GM06990 (cell line): ENCODE data around the gene ZBTB37.

Source experiments
- DNase-seq: peaks from one replicate; pipeline ENCODE4 v3.0.0-alpha.2; 2011; ENCODE audit not compliant: insufficient read length; ENCODE audit errors: extremely low read depth
- H3K27me3 ChIP-seq: replicated peaks from 2 replicates; pipeline ENCODE4 v1.6.0; 2011; ENCODE audit warnings: low read length; ENCODE audit not compliant: control insufficient read depth, insufficient read depth
- H3K36me3 ChIP-seq: 2 replicates; pipeline ENCODE4 v1.5.1; 2011; ENCODE audit warnings: low read length; ENCODE audit not compliant: control insufficient read depth, insufficient read depth
- H3K4me3 ChIP-seq: replicated peaks from 2 replicates; pipeline ENCODE4 v1.5.1; 2011; ENCODE audit warnings: low read depth, mild to moderate bottlenecking, control low read depth, low read length
- CTCF ChIP-seq: IDR thresholded peaks from 2 replicates; pipeline ENCODE4 v1.5.1; 2011; ENCODE audit warnings: low read length, control low read depth, mild to moderate bottlenecking, inconsistent platforms; ENCODE audit not compliant: insufficient read depth, poor library complexity, severe bottlenecking

Gene ZBTB37

DNA sequence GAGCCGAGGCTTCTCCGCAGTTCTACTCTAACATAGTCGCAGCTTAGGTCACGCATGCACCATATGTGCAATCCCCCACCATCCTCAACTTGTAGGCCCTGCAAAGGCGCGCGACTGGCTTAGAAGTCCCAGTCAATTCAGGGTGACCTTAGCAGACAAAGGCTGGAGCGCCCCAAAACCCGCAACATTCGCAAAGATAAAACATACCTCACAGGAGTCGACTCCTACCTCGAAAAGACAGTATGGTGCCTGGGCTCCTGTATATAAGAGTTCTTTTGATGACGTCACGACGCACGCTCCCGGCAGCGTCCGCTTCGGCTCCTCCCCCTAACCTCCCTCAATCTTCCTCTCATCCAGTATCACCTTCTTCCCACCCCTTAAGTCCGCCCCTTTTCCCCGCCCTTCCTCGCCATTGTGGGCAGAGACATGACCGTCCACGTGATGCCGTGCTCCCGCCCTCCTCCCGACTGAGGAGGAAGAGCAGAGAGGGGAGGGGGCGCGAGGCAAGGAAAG, 371 bp upstream of the ZBTB37 start, which contains the start of gene GAS5:
Gene GAS5 (minus strand): TSS at position 237 of the 513 bp plus-strand sequence.
- no peaks in the 10 kb centered on the region for H3K27me3 ChIP-seq
- H3K4me3 ChIP-seq, result peak within 1 kb of the TSS; percentile 87
- peaks cover 10% of the 10 kb centered on the region for H3K36me3 ChIP-seq
- no peak for TF ChIP-seq CTCF
- DNase-seq, result peak; percentile 97

DNA sequence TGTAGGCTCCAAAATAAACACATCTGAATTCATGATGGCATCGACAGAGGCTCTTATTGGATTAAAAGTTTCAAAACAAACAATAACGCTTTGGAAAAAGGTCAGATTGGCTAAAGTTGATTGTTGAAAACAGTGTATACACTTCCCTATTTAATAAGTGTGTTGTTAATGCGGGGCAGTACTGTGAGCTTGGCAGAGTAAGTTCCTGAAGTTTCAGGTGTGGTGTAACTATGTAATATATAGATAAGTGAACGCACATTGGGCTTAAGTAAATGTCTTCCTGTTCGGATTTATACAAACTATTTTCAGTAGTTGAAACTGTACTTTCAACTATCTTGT, 810 bp downstream of the ZBTB37 start:
- peak overlapping the region; percentile 87 for H3K4me3 ChIP-seq
- DNase-seq, result no peak
- TF ChIP-seq CTCF, result no peak
- no peaks in the 10 kb centered on the region for H3K27me3 ChIP-seq
- peaks cover 8% of the 10 kb centered on the region for H3K36me3 ChIP-seq

DNA sequence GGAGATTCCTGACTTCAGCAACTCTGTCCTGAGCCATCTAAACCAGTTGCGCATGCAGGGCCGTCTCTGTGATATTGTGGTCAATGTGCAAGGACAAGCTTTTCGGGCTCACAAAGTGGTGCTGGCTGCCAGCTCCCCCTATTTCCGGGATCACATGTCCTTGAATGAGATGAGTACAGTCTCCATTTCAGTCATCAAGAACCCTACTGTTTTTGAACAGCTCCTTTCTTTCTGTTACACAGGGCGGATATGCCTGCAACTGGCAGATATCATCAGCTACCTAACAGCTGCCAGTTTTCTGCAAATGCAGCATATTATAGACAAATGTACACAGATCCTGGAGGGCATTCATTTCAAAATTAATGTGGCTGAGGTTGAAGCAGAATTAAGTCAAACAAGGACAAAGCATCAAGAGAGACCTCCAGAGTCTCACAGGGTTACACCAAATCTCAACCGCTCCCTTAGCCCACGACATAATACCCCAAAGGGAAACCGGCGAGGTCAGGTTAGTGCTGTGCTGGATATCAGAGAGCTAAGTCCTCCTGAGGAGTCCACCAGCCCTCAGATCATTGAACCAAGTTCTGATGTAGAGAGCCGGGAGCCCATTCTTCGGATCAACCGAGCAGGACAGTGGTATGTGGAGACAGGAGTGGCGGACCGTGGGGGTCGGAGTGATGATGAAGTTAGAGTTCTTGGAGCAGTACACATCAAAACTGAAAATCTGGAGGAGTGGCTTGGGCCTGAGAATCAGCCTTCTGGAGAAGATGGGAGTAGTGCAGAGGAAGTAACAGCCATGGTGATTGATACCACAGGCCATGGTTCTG, 2.3 kb downstream of the ZBTB37 start:
- Histone ChIP-seq H3K4me3 (peak overlapping the region; percentile 49), H3K27me3 (no peaks in the 10 kb centered on the region), H3K36me3 (peaks cover 4% of the 10 kb centered on the region)
- peak; percentile 58 for DNase-seq
- TF ChIP-seq CTCF, result no peak

GRCh38 chr1:173871091-173871490, 2.9 kb downstream of the ZBTB37 start:
- no peak for TF ChIP-seq CTCF
- Histone ChIP-seq H3K4me3 (peak overlapping the region; percentile 28), H3K36me3 (peaks cover 1% of the 10 kb centered on the region), H3K27me3 (no peaks in the 10 kb centered on the region)
- no peak for DNase-seq

- no peak for DNase-seq
- peaks cover 1% of the 10 kb centered on the region for H3K36me3 ChIP-seq
- no peak for TF ChIP-seq CTCF
- no peak overlapping the region for H3K4me3 ChIP-seq
- no peaks in the 10 kb centered on the region for H3K27me3 ChIP-seq
Observed at GRCh38 chr1:173871500-173871899, 3.3 kb downstream of the ZBTB37 start.
